ENCODE measurements around the gene LRRC75A. TPM values are rescaled to one million over a fixed set of nuclear protein-coding genes. Genes with fewer than 3 reads are reported as not detected.

Gene LRRC75A
- total RNA-seq, 1 donor from 2014 or later = 0.23 TPM

DNA sequence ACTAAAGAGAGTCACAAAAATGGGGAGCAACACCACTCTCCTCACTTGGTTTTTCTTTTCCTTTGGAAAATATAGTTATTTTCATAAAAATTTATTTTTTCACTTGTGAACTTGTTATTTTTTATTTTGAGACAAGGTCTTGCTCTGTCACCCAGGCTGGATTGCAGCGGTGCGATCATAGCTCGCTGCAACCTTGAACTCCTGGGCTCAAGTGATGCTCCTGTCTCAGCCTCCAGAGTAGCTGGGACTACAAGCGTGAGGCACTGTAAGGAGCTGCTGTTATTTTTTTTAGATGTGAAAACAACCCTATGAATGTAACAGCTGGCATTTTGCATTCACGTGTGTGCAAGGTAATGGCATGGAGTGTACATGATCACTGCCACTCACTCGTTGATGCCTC, 24.9 kb downstream of the LRRC75A start:
- H3K4me3 ChIP-seq (ENCODE audit: low read depth, low read length) = no peak overlapping the region
- DNase-seq (ENCODE audit: low read depth) = no peak
- TF ChIP-seq, protein P1, sequence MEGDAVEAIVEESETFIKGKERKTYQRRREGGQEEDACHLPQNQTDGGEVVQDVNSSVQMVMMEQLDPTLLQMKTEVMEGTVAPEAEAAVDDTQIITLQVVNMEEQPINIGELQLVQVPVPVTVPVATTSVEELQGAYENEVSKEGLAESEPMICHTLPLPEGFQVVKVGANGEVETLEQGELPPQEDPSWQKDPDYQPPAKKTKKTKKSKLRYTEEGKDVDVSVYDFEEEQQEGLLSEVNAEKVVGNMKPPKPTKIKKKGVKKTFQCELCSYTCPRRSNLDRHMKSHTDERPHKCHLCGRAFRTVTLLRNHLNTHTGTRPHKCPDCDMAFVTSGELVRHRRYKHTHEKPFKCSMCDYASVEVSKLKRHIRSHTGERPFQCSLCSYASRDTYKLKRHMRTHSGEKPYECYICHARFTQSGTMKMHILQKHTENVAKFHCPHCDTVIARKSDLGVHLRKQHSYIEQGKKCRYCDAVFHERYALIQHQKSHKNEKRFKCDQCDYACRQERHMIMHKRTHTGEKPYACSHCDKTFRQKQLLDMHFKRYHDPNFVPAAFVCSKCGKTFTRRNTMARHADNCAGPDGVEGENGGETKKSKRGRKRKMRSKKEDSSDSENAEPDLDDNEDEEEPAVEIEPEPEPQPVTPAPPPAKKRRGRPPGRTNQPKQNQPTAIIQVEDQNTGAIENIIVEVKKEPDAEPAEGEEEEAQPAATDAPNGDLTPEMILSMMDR (conservative IDR thresholded peaks at IDR 0.05; ENCODE audit: low read depth, low read length) = no peak

DNA sequence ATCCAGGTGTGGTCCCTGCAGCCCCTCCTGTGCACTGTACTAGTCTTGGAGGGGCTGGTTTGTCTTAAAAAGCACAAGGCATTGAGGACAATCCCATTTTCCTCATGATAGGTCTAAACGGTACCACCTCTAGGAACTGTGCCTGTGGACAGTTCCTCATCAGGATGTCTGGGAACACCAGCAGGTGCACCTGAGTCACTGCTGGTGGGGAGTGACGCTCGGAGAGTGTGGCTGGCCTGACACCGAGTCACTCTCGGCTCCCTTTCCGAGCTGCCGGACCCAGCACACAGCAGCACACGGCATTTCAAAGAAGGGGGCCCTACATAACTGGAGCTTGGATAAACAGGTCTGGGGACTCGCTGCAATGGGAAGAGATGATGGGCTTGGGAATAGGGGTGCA, 25.6 kb downstream of the LRRC75A start:
- no peak for DNase-seq (ENCODE audit: low read depth)
- H3K4me3 ChIP-seq (ENCODE audit: low read depth, low read length) = no peak overlapping the region
- TF ChIP-seq, protein P1 (conservative IDR thresholded peaks at IDR 0.05; ENCODE audit: low read depth, low read length) = no peak

DNA sequence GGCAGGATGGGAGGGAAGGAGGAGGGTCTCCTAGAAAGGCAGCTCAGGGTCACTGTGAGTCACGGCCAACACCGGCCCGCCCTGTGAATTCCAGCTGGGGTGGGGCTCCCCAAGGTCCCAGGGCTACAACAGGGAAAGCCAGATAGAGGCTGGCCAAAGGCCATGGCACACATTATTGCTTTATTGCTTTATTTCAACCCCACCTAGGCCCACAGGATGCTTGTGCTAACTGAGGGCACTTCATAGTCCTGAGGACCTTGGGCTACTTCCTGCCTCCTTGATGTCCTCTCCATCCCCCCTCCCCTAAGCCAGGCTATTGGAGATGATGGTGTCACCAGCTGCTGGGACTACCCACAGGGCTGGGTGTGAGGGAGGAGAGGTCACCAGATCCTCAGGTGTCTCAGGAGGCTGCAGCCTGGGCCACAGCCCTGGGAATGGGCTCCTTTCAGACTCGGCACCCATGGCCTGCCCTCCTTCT, 26.1 kb downstream of the LRRC75A start:
- no peak overlapping the region for H3K4me3 ChIP-seq (ENCODE audit: low read depth, low read length)
- TF ChIP-seq, protein P1 (conservative IDR thresholded peaks at IDR 0.05; ENCODE audit: low read depth, low read length) = no peak
- DNase-seq (ENCODE audit: low read depth) = no peak

DNA sequence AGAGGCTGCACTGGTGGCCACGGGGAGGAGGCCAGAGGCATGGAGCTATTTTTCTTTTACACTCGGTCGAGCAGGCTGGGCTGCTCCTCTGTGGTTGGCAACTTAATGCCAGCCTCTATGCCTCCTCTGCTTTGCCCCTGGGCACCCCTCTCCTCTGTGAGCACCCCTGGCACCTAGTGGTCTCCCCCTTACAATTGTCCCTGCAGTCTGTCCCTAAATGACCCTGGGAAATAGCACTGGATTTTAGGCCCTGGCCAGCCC, 27.0 kb downstream of the LRRC75A start:
- no peak for DNase-seq (ENCODE audit: low read depth)
- TF ChIP-seq, protein P1 (conservative IDR thresholded peaks at IDR 0.05; ENCODE audit: low read depth, low read length) = no peak
- no peak overlapping the region for H3K4me3 ChIP-seq (ENCODE audit: low read depth, low read length)

DNA sequence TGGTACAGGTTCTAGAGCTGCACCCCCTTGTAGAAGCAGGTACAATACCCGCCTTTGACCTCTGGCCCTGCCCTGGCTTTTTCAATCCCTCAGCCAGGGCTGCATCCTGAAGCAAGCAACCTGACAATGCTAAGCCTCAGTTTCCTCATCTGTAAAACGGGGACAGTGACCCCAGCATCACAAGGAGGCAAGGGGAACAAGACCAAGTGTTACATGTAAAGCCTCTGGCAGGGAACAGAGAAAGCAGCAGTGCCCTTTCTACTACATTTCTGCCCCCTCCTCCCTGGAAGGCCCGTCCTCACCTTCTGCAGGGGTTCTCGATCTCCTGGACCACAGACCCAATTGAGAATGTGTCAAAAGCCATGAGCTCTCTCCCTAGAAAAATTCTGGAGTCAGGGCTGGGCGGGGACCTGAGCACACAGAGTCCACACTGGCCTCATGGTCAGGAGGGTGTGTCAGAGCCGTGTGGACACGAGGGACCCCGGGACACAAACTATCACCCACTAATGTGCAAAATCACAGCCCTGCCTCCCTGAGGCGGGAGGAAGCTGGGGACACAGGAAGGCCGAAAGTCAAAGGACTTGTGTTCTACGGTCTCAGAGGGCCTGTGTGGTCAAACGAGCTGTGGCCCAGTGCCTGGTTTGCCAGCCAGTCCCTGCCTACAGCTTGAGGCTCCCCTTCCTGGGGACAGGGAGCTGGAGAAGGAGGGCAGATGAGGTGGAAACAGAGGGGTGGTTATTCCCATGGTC, 27.5 kb downstream of the LRRC75A start:
- H3K4me3 ChIP-seq (ENCODE audit: low read depth, low read length) = no peak overlapping the region
- no peak for DNase-seq (ENCODE audit: low read depth)
- TF ChIP-seq, protein P1 (conservative IDR thresholded peaks at IDR 0.05; ENCODE audit: low read depth, low read length) = no peak

DNA sequence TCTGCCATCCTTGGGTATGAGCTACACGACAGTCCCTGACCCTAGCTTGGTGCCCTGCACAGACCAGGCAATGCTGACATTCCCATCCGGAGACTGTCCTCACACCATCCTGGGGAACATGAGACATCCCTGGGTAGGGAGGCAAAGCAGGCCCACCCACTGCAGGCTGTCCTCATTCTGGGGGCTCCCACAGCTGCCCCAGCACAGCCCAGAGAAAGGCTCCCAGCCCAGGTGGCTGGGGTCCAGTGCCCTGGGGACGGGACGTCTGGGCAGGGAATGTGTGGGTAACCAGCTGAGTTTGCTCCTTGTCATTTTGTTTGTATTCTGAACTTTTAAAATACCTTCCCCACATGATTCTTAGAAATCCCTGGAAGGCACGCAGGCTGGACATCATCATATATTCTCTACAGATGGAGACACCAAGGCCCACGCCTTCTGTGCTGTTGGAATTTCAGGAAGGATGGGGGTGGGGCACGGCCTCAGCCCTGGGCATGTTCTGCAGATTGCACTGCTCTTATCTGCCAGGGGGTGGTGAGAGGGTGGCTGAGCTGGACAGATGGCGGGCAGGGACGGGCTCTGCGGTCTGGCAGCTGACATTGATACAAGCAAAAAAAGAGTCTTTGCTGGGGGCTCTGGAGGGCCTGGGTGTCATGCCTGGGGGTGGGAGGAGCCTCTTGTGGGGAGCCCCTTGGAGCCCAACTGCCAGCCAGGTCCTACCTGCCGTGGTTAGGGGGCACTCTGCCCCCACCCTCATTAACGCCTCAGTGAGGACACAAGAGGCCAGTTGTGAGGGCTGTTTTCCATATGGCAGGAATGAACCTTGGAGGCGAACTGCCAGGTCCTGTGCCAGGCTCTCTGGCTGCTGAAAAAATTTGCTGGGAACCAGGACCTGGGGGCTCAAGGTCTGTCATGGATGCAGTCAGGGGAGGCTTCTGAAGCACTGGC, 28.4 kb downstream of the LRRC75A start:
- H3K4me3 ChIP-seq (ENCODE audit: low read depth, low read length) = no peak overlapping the region
- no peak for DNase-seq (ENCODE audit: low read depth)
- TF ChIP-seq, protein P1 (conservative IDR thresholded peaks at IDR 0.05; ENCODE audit: low read depth, low read length) = no peak
